Stimulated activated CD8-positive, alpha-beta memory T cell treated with anti-CD3 and anti-CD28 coated beads, Interleukin-15, amount 100 ng/mL, for 4 hours (primary cell): ENCODE results near the gene ADPRM.
"Not testable (repeated sequence)": the region's sequence is repeated elsewhere in the genome, so short reads cannot be mapped to it uniquely, and the experiment has no call there.

Experiments used
- DNase-seq, 2 donors: peaks; one replicate each; pipeline ENCODE4 v3.0.0-alpha.2; 2020; ENCODE audit warnings: low read depth in 2 of 2

Gene ADPRM

DNA sequence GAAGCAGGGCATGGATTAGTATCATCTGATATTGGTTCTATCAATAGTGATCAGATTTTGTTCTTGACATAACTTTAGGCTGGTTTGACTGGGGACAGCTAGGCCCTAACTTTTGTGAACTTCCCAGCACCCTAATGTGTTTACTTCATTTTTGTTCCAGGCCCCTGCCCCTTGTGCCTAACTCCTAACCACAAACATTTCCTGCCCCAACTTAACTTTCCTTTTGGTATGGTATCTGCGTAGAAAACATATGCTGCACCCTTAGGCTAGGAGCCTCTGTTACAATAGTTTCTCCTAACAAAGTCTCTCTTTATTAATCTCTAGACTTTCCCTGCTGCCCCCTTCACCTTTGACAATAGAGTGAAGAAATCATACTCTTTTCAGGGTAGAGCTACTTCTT, 2.5 kb downstream of the ADPRM start:
- DNase-seq, result no peak

- DNase-seq, result no peak
Measured at GRCh38 chr17:10702574-10702973, 5.2 kb downstream of the ADPRM start.

DNA sequence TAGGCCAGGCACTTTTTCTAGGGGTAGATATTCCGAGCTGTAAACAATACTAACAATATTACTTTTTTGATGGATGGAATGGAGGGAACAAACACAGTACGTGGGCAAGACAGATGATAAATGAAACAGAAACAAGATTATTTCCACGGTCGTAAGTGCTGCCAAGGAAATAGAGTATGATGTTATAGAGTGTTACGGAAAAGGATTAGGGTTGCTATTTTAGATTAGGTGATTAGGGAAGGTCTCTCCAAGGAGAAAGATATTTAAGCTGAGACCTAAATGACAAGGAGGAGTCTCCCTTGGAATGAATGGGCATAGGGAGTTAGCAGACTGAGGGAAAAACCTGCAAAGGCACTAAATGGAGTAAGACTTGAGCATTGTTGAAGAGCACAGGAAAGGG, 8.3 kb downstream of the ADPRM start:
- DNase-seq, result no peak

DNA sequence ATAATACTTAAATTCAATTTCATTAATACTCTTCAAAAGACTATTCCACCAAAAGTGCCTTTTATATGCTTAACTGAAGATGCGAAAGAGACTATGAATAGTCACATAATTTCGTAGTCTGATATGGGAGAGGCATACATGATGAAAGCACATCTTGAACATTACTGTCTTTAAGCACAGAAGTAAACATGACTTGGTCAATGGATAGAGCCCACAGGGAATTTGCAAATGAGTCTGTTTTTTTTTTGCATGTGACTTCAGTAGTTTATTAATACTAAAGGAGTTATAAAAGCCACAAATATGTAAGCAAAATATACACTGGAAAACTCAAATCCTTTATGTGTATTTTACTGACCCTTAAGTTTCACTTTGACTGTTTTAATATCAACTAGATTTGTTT, 15.9 kb downstream of the ADPRM start:
- DNase-seq, result no peak

- no peak for DNase-seq
Measured at GRCh38 chr17:10716218-10716617, 18.8 kb downstream of the ADPRM start.

DNA sequence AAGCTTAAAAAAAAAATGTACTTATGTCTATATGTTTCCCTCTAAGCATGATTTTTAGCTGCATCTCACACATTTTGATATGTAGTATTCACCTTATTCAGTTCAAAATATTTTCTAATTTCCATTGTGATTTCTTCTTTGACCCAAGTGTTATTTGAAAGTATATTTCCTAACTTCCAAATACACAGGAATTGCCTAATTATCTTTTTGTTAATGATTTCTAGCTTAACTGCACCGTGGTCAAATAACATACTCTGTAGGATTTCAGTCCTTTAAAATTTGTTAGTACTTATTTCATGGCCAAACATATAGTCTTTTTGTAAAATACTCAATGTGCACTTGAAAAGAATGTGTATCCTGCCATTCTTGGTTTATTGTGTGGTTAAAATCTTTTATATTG, 21.2 kb downstream of the ADPRM start:
- no peak for DNase-seq

DNA sequence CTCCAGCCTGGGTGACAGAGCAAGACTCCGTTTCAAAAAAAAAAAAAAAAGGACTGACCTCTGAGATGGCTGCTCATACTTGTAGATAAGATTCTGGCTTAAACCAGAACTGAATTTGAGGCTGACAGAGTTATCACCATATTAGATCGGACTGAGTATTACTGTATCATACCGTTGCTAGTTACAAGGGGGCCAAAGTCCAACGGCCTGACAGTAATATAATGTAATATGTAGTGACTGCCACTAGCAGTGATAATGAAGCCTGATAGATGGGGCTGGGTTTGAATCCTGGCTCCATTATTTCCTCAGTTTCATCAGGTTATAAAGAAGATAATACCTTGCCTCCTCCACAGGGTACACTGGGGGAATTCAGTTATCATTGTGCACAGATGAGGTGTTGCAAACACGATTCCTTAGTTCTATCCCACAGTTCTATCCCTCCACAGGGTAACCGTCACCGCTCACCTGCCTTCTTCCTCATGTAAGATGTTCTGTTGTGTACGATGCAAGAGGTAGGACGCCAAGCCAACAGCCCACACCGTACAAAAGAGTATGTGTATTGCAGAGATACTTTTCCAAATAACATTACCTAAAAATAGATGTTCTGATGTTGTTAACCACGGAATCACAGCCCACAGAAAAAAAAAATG, 27.3 kb downstream of the ADPRM start:
- DNase-seq, result no peak

DNA sequence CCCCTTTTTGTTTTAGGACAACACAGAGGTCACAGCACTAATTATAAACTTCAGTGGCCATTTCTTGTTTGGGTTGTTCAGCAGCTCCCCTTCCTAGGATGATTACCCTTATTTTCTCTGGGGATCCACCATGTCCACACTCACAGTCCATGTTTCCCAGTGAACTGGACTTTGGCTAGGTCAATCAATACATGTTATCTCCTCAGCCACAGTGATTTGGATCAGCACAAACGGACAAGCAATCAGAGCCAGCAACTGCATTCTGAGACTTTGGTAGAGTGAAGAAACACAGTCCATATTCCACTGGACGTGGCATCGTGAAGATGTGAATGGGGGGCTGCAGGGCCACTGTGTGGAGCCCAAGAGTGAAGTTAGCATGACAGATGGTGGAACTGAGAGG, 27.9 kb downstream of the ADPRM start:
- no peak for DNase-seq

GRCh38 chr17:10726196-10726595, 28.8 kb downstream of the ADPRM start:
- no peak for DNase-seq

- DNase-seq, result no peak
Measured at GRCh38 chr17:10727192-10727591, 29.8 kb downstream of the ADPRM start.

DNA sequence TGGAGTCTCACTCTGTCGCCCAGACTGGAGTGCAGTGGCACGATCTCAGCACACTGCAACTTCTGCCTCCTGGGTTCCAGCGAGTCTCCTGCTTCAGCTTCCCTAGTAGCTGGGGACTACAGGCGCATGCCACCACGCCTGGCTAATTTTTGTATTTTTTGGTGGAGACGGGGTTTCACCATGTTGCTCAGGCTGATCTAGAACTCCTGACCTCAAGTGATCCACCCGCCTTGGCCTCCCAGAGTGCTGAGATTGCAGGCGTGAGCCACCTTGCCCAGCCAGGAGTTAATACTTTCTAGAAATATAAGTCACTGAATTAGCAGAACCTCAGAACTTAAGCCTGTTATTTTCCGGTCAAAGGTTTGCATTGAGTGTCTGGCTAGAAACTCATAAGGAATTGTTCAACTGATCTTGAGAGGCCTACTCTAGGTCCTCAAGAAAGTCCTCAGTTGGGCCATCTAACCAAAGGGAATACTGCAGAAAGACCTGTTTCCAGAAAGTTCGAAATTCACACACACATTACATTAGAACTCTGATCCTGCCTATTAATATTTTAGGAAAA, 31.0 kb downstream of the ADPRM start:
- no peak for DNase-seq

GRCh38 chr17:10729334-10730193, 32.2 kb downstream of the ADPRM start, which contains the start of gene TMEM220:
Gene TMEM220, minus strand, starts transcription at chr17:10730023. Its CDS starts 172 bp downstream, at chr17:10729851.
- DNase-seq, result peak in 1 of 2 donors; percentile 36

DNA sequence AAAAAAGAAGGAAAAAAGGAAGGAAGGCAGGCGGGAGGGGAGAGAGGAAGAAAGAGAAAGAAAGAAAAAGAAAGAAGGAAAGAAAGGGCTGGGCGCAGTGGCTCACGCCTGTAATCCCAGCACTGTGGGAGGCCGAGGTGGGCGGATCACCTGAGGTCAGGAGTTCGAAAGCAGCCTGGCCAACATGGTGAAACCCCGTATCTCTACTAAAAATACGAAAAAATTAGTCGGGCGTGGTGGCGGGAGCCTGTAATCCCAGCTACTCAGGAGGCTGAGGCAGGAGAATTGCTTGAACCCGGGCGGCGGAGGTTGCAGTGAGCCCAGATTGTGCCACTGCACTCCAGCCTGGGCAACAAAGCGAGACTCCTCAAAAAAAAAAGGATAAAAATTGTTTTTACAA, 32.9 kb downstream of the ADPRM start:
- not testable (repeated sequence) for DNase-seq

DNA sequence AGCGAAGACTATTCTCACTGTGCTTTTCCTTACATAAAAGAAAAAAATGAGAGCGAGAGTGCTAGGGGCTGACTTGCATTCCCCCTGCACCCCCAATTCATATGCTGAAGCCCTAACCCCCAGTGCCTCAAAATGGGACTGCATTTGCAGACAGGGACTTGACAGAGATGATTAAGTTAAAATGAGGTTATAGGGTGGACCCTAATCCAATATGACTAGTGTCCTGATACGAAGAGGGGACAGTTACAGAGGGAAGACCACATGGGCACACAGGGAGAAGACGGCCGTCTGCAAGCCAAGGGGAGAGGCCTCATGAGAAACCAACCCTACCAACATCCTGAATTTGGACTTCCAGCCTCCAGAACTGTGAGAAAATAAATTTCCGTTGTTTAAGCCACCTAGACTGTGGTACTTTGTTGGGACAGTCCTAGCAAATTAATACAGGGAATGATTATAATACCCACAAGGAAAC, 34.0 kb downstream of the ADPRM start:
- DNase-seq, result no peak

DNA sequence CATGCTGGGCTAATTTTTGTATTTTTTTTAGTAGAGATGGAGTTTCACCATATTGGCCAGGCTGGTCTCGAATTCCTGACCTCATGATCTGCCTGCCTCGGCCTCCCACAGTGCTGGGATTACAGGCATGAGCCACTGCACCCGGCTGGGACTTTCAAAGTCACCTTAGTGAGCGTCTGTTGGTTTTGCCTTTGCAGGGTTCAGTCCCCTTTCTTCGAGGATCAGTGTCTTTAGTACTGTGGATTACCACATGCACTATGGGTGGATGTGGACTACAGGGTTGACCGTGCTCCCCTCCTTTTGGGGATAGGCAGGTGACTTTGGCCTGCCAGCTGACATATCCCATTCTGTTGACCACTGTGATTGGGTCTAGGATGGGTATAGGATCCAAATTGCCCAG, 34.7 kb downstream of the ADPRM start:
- DNase-seq, result not testable (repeated sequence)

- DNase-seq, result no peak
Measured at GRCh38 chr17:10733666-10734065, 36.3 kb downstream of the ADPRM start.

- no peak for DNase-seq
Measured at GRCh38 chr17:10735251-10735650, 37.9 kb downstream of the ADPRM start.

DNA sequence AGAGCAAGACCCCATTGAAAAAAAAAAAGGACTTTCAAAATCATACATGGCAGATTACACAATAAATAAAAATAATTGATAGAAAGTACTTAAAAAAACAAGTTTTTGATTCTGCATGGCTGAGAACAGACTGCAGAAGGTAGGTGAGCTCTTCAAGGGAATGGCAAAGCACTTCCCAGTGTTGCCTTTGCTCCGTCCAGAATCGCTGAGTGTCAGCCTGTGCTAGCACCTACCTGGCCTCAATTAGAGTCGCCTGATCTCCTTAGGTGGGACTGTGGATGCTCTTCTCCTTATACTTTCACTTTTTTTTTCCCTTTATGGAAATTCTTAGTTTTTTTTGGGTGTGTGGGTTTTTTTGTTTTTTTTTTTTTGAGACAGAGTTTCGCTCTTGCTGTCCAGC, 38.4 kb downstream of the ADPRM start:
- no peak for DNase-seq

DNA sequence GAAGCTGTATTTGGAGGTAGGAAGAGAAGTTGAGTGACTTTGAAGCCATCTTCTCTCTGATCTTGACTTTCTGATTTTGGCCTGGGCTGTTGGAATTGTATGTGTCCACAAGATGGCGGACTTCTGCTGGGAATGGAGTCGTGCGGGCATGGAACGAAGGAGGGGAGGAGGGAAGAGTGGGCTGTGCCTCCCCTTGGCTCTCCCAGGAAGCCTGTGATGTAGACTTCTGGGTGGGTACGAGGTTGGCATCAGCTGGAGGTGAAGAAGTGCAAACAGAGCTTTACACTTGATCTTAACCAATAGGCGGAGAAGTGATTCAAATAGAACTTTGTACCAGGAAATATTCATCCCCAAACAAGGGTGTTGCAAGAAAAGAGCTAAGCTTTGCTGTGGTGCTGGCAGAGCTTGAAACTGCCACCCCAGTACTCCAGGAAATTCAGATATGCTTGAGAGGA, 39.8 kb downstream of the ADPRM start:
- DNase-seq, result no peak

DNA sequence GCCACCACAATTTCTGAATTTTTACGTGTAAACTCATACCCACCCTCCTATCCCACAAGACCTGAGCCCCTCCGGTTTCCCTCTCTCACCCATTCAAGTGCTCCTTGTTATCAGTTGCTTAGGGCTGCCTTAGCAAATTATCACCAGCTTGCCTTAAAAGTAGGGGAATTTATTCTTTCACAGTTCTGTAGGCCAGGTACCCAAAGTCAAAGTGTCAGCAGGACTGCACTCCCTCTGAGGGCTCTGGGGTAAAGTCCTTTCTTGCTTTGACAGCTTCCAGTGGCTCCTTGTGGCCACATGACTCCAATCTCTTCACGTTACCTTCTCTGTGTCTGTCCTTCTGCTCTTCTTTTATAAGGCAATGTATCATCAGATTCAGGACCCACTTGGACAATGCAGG, 40.3 kb downstream of the ADPRM start:
- DNase-seq, result no peak

DNA sequence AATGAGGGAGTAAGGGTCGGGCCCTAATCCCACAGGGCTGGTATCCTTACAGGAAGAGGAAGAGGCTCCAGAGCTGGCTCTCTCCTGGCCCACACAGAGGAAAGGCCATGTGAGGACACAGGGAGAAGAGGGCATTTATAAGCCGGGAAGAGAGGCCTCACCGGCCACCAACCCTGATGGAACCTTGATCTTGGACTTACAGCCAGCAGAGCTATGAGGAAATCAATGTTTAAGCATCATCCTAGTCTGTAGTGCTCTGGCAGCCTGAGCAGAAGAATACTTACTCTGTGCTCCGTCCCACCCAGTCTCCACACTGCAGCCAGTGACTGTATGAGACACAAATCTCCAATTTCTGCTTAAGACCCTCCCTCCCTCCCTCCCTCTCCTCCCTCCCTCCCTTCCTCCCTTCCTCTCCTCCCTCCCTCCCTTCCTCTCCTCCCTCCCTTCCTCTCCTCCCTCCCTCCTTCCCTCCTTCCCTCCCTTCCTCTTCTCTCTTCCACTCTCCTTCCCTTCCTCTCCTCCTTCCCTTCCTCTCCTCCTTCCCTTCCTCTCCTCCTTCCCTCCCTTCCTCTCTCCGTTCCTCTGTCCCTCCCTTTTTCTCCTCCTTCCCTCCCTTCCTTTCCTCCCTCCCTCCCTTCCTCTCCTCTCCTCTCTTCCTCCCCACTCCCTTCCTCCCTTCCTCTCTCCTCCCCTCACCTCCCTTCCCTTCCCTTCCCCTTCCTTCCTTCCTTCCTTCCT, 41.3 kb downstream of the ADPRM start:
- DNase-seq, result no peak

- DNase-seq, result no peak
Measured at GRCh38 chr17:10739386-10739785, 42.0 kb downstream of the ADPRM start.
